Hepatocyte (in vitro differentiated cells): Measurements from ENCODE around the gene KRT35.

ENCODE experiments used
- EZH2 ChIP-seq: fragments of 200-600 bp; sonication (generic); IDR thresholded peaks from 2 replicates; pipeline ENCODE4 v1.6.1; 2016; ENCODE audit warnings: antibody characterized with exemption, mild to moderate bottlenecking, borderline replicate concordance
- TF ChIP-seq, protein P1 (sequence below): fragments of 200-600 bp; sonication (generic); IDR thresholded peaks from 2 replicates; pipeline ENCODE4 v1.5.1; 2016; ENCODE audit warnings: antibody characterized with exemption, mild to moderate bottlenecking; ENCODE audit not compliant: poor library complexity

DNA sequence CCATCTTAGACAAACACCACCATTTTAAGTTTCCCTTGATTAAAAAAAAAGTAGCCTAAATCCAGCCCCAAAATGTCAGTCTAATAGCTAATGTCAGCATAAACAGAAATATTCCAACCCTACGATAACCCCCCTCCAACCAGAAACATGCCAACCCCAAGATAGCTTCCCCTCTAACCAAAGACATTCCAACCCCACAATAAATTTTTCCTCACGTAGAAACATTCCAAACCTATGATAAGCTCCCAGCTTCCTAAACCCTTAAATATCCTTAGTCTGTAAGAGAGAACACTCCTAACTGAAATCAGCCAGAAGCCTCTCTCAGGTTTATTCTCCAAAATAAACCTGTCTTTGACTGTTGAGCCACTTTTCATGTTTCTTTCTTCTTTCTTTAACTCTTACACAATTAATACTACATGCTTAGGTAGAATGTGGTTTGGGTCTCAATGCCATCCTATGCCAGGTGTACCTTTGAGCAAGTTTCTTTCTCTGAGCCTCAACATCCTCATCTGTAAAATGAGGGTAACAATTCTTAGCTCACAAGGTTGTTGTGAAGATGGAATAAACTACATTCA is 29.7 kb downstream of the KRT35 start:
- TF ChIP-seq, protein P1, sequence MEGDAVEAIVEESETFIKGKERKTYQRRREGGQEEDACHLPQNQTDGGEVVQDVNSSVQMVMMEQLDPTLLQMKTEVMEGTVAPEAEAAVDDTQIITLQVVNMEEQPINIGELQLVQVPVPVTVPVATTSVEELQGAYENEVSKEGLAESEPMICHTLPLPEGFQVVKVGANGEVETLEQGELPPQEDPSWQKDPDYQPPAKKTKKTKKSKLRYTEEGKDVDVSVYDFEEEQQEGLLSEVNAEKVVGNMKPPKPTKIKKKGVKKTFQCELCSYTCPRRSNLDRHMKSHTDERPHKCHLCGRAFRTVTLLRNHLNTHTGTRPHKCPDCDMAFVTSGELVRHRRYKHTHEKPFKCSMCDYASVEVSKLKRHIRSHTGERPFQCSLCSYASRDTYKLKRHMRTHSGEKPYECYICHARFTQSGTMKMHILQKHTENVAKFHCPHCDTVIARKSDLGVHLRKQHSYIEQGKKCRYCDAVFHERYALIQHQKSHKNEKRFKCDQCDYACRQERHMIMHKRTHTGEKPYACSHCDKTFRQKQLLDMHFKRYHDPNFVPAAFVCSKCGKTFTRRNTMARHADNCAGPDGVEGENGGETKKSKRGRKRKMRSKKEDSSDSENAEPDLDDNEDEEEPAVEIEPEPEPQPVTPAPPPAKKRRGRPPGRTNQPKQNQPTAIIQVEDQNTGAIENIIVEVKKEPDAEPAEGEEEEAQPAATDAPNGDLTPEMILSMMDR, result no peak
- no peak for TF ChIP-seq EZH2
